Activated effector memory CD4-positive, alpha-beta T cell treated with Interleukin-2 at 50 U/mL for 16 hours (primary cell): ENCODE measurements around the gene C1QL1.

Source experiments
- DNase-seq: peaks from one replicate; pipeline ENCODE4 v3.0.0-alpha.2; 2020

C1QL1 gene

GRCh38 chr17:44988044-44988942 lies 20.2 kb upstream of the C1QL1 start:
- no peak for DNase-seq

GRCh38 chr17:44983563-44983962 lies 15.5 kb upstream of the C1QL1 start:
- no peak for DNase-seq

- DNase-seq: no peak
These were observed 14.1 kb upstream of the C1QL1 start for GRCh38 chr17:44982113-44982702.

- no peak for DNase-seq
These were observed 13.3 kb upstream of the C1QL1 start for GRCh38 chr17:44981221-44981968.

- no peak for DNase-seq
These were observed 11.4 kb upstream of the C1QL1 start for GRCh38 chr17:44979426-44979995.

GRCh38 chr17:44978807-44979206 lies 10.7 kb upstream of the C1QL1 start:
- DNase-seq: no peak

- no peak for DNase-seq
These were observed 9.9 kb upstream of the C1QL1 start for GRCh38 chr17:44977814-44978550.

- no peak for DNase-seq
These were observed 9.0 kb upstream of the C1QL1 start for GRCh38 chr17:44977065-44977464.

- no peak for DNase-seq
These were observed 8.1 kb upstream of the C1QL1 start for GRCh38 chr17:44976206-44976605.

- no peak for DNase-seq
These were observed 4.8 kb upstream of the C1QL1 start for GRCh38 chr17:44972953-44973352.

GRCh38 chr17:44971776-44972483 lies 3.8 kb upstream of the C1QL1 start:
- no peak for DNase-seq

- DNase-seq: no peak
These were observed 2.1 kb upstream of the C1QL1 start for GRCh38 chr17:44970136-44970741.

- DNase-seq: no peak
These were observed 1.2 kb upstream of the C1QL1 start for GRCh38 chr17:44969144-44969780.

- DNase-seq: no peak
These were observed 237 bp downstream of the C1QL1 start for GRCh38 chr17:44967907-44968224.

- DNase-seq: no peak
These were observed 837 bp downstream of the C1QL1 start for GRCh38 chr17:44967026-44967906.

GRCh38 chr17:44966348-44967025 lies 1.6 kb downstream of the C1QL1 start:
- no peak for DNase-seq

- no peak for DNase-seq
These were observed 2.4 kb downstream of the C1QL1 start for GRCh38 chr17:44965481-44966234.

- no peak for DNase-seq
These were observed 6.2 kb downstream of the C1QL1 start for GRCh38 chr17:44961921-44962350.

- DNase-seq: no peak
These were observed 7.4 kb downstream of the C1QL1 start for GRCh38 chr17:44960691-44961090.
